Muscle layer of duodenum (tissue), 2 donors: ENCODE data around the gene HIPK2.

Experiments
- H3K27ac ChIP-seq: one replicate; pipeline ENCODE4 v1.7.0; 2013; ENCODE audit warnings: mild to moderate bottlenecking, low read length
- H3K27me3 ChIP-seq: one replicate; pipeline ENCODE4 v1.7.0; 2013; ENCODE audit warnings: low read depth, mild to moderate bottlenecking, control low read depth, low read length
- H3K36me3 ChIP-seq, 2 donors: one replicate each; pipeline ENCODE4 v1.7.0; 2013; ENCODE audit warnings: low read length in 2 of 2, control low read depth in 1 of 2, mild to moderate bottlenecking in 1 of 2; ENCODE audit not compliant: insufficient read depth in 2 of 2, control insufficient read depth in 1 of 2
- H3K4me1 ChIP-seq, 2 donors: one replicate each; pipeline ENCODE4 v1.7.0; 2013; ENCODE audit warnings: low read length in 2 of 2, mild to moderate bottlenecking in 2 of 2, control low read depth in 1 of 2, moderate library complexity in 1 of 2; ENCODE audit not compliant: insufficient read depth in 2 of 2, control insufficient read depth in 1 of 2
- H3K4me3 ChIP-seq, 2 donors: one replicate each; pipeline ENCODE4 v1.7.0; 2013; ENCODE audit warnings: low read length in 2 of 2, low read depth in 1 of 2, mild to moderate bottlenecking in 1 of 2
- H3K9me3 ChIP-seq, 2 donors: one replicate each; pipeline ENCODE4 v1.7.0; 2013; ENCODE audit warnings: low read length in 2 of 2, control low read depth in 1 of 2, mild to moderate bottlenecking in 1 of 2; ENCODE audit not compliant: control insufficient read depth in 1 of 2
- donor health status: healthy.

The HIPK2 gene

GRCh38 chr7:139691253-139691781, 86.5 kb downstream of the HIPK2 start:
- H3K27ac ChIP-seq = no peak overlapping the region

GRCh38 chr7:139687980-139688632, 89.7 kb downstream of the HIPK2 start:
- Histone ChIP-seq H3K9me3 (peaks cover 0 to 4% of the 10 kb centered on the region in 2 donors), H3K27me3 (no peaks in the 10 kb centered on the region), H3K4me1 (no peaks in the 10 kb centered on the region), H3K4me3 (no peak overlapping the region), H3K27ac (no peak overlapping the region), H3K36me3 (peaks cover 0 to 4% of the 10 kb centered on the region in 2 donors)

More at GRCh38 chr7:139691253-139691781, 86.5 kb downstream of the HIPK2 start:
- H3K4me1 ChIP-seq = no peaks in the 10 kb centered on the region
- H3K36me3 ChIP-seq = peaks cover 0 to 4% of the 10 kb centered on the region in 2 donors
- no peak overlapping the region for H3K4me3 ChIP-seq
- H3K9me3 ChIP-seq = no peaks in the 10 kb centered on the region
- no peaks in the 10 kb centered on the region for H3K27me3 ChIP-seq

GRCh38 chr7:139687211-139687954, 90.4 kb downstream of the HIPK2 start:
- Histone ChIP-seq H3K9me3 (peaks cover 0 to 4% of the 10 kb centered on the region in 2 donors), H3K36me3 (peaks cover 0 to 4% of the 10 kb centered on the region in 2 donors), H3K27me3 (no peaks in the 10 kb centered on the region), H3K4me1 (no peaks in the 10 kb centered on the region), H3K4me3 (no peak overlapping the region), H3K27ac (no peak overlapping the region)

GRCh38 chr7:139683137-139683921, 94.5 kb downstream of the HIPK2 start:
- Histone ChIP-seq H3K4me3 (no peak overlapping the region), H3K27ac (peak overlapping the region; percentile 27), H3K36me3 (peaks cover 0 to 9% of the 10 kb centered on the region in 2 donors), H3K4me1 (peaks cover 11 to 18% of the 10 kb centered on the region in 2 donors), H3K9me3 (peaks cover 0 to 4% of the 10 kb centered on the region in 2 donors), H3K27me3 (no peaks in the 10 kb centered on the region)

GRCh38 chr7:139682136-139683013, 95.4 kb downstream of the HIPK2 start:
- H3K4me3 ChIP-seq = no peak overlapping the region
- no peaks in the 10 kb centered on the region for H3K27me3 ChIP-seq

GRCh38 chr7:139681812-139682135, 96.0 kb downstream of the HIPK2 start:
- Histone ChIP-seq H3K27me3 (no peaks in the 10 kb centered on the region), H3K4me3 (no peak overlapping the region), H3K27ac (no peak overlapping the region), H3K36me3 (peaks cover 0 to 9% of the 10 kb centered on the region in 2 donors), H3K4me1 (peaks cover 11 to 18% of the 10 kb centered on the region in 2 donors), H3K9me3 (peaks cover 0 to 4% of the 10 kb centered on the region in 2 donors)

More at GRCh38 chr7:139682136-139683013, 95.4 kb downstream of the HIPK2 start:
- Histone ChIP-seq H3K36me3 (peaks cover 0 to 9% of the 10 kb centered on the region in 2 donors), H3K27ac (no peak overlapping the region), H3K4me1 (peaks cover 11 to 18% of the 10 kb centered on the region in 2 donors), H3K9me3 (peaks cover 0 to 4% of the 10 kb centered on the region in 2 donors)

- Histone ChIP-seq H3K27me3 (no peaks in the 10 kb centered on the region), H3K27ac (no peak overlapping the region), H3K4me1 (peaks cover 11 to 18% of the 10 kb centered on the region in 2 donors), H3K36me3 (peaks cover 0 to 9% of the 10 kb centered on the region in 2 donors), H3K4me3 (no peak overlapping the region), H3K9me3 (peaks cover 0 to 4% of the 10 kb centered on the region in 2 donors)
Observed at GRCh38 chr7:139681463-139681755, 96.4 kb downstream of the HIPK2 start.

GRCh38 chr7:139680676-139681462, 96.9 kb downstream of the HIPK2 start:
- H3K4me3 ChIP-seq = no peak overlapping the region
- peak overlapping the region; percentile 57 for H3K27ac ChIP-seq
- H3K27me3 ChIP-seq = no peaks in the 10 kb centered on the region
- peaks cover 0 to 3% of the 10 kb centered on the region in 2 donors for H3K9me3 ChIP-seq
- peaks cover 11 to 18% of the 10 kb centered on the region in 2 donors for H3K4me1 ChIP-seq
- H3K36me3 ChIP-seq = peaks cover 0 to 9% of the 10 kb centered on the region in 2 donors

GRCh38 chr7:139679731-139680594, 97.8 kb downstream of the HIPK2 start:
- peaks cover 11 to 18% of the 10 kb centered on the region in 2 donors for H3K4me1 ChIP-seq
- H3K9me3 ChIP-seq = no peaks in the 10 kb centered on the region
- H3K4me3 ChIP-seq = no peak overlapping the region
- H3K27me3 ChIP-seq = no peaks in the 10 kb centered on the region
- peaks cover 0 to 9% of the 10 kb centered on the region in 2 donors for H3K36me3 ChIP-seq
- peak overlapping the region; percentile 57 for H3K27ac ChIP-seq
